GM19395 (cell line): Measurements from ENCODE around the gene ZNF333.

Experiments used
- ATAC-seq: cut with Tn5 transposase; IDR thresholded peaks from one replicate; pipeline ENCODE4 v1.9.1; 2021; ENCODE audit warnings: mild to moderate bottlenecking, moderate library complexity; ENCODE audit not compliant: unreplicated experiment

The ZNF333 gene

GRCh38 chr19:14689598-14690503 lies at the start of gene ZNF333:
TSS of gene ZNF333 (plus strand) at chr19:14690048. CDS start at chr19:14693492, 3,444 bp downstream.
- peak; percentile 81 for ATAC-seq

- ATAC-seq: no peak
These were observed 41.3 kb upstream of the ZNF333 start for GRCh38 chr19:14648506-14648905.

DNA sequence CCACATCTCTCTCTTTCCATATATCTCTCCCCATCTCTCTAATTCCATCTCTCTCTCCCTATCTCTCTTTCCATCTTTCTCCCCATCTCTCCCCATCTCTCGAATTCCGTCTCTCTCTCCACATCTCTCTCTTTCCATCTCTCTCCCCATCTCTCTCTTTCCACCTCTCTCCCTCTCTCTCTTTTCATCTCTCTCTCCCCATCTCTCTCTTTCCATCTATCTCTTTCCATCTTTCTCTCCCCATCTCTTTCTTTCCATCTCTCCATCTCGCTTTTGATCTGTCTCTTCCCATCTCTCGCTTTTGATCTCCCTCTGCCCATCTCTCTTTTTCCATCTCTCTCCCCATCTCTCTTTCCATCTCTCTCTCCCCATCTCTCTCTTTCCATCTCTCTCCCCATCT lies 40.8 kb upstream of the ZNF333 start:
- no peak for ATAC-seq

- no peak for ATAC-seq
These were observed 39.7 kb upstream of the ZNF333 start for GRCh38 chr19:14650161-14650560.

DNA sequence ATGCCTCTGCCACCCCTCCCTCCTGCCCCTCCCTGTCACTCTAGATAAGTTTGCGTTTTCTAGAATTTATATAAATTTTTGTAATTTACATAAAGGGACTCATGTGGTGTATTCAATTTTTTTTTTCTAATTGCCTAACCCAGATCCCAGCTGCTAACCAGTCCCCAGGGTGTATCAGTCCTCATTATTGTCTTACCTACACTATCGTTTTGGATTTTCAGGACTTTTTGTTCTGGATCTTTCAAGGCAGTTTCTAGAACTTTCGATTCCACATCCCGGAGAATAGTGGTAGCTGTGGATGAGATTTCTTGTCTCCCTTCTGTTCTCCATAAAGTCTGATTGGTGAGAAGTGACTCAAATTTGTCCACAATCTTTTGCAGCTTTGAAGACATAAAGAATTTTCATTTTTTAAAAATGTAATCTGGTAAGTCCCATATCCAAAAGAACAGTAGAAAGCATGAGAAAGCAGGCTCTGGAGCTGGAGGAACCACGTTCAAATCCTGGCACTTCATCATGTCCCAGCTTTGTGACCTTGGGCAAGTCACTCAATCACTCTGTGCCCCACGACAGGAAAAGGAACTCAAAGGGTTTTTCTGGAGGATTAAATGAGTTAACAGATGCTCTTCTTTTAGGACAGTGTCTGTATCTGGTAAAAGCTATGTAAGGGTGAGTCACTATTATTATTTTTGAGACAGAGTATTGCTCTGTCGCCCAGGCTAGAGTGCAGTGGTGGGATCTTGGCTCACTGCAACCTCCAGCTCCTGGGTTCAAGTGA lies 34.9 kb upstream of the ZNF333 start:
- no peak for ATAC-seq

GRCh38 chr19:14655726-14656125 lies 34.1 kb upstream of the ZNF333 start:
- ATAC-seq: no peak

DNA sequence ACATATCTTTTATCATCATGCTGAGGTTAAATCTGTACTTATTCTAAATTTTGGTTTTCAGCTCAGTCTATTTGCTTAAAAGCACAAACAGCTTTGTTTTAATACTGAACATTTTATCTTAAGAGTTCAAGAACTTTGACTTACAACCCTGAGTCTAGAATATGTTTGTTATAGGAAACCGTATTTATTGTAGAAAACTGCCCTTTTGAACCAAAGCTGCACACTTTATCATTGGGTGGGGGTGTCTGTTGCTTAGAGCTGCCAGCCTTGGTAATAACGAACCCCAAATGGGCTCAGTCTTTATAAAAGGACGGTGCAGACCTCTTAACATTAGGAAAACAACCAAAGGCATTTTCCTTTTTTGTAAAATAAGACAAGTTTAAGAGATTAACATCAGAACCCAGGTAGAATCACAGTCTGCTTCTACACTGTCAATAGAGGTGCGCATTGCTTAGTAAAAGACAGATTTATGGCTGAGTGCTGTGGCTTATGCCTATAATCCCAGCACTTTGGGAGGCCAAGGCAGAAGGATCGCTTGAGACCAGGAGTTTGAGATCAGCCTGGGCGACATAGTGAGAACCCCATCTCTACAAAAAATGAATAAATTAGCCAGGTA lies 29.9 kb upstream of the ZNF333 start:
- no peak for ATAC-seq

DNA sequence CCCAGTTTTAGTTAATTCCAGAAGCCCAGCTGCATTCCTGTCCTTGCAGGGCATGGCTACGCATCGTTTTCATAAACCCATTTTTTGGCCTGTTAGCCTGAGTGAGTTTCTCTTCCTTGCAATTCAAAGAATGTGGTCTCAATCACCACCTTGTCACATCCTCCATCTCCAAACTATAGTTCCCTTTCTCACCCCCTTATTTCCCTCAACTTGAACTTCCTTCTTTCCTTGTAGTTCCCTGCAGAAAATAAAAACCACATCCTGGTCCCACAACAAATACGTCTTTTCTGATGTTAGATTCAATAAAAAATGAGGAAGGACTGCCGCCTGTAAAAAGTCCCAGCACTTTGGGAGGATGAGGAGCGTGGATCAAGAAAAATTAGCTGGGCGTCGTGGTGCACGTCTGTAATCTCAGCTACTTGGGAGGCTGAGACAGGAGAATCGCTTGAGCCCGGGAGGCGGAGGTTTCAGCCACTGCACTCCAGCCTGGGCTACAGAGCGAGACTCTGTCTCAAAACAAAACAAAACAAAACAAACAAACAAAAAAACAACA lies 28.4 kb upstream of the ZNF333 start:
- no peak for ATAC-seq

GRCh38 chr19:14669940-14670339 lies 19.9 kb upstream of the ZNF333 start:
- ATAC-seq: no peak

DNA sequence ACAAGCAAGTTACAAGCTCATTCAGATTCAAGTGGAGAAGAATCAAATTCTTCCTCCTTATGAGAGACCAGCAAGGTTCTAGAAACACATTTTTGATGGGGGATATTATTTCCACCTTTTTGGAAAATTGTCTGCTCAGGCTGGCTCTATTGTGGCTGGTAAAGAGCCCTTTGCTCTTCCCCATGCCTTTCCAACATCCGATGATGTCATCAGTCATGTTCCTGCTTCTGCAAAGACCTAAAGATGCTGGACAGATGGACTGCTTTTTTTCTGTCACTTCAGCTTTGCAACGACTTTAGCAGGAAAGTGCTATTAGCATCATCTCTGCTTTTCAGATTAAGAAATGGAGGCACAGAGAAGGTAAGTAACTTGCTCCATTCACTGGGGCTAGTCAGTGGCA lies 19.4 kb upstream of the ZNF333 start:
- ATAC-seq: no peak

- ATAC-seq: no peak
These were observed 17.5 kb upstream of the ZNF333 start for GRCh38 chr19:14672188-14672872.

DNA sequence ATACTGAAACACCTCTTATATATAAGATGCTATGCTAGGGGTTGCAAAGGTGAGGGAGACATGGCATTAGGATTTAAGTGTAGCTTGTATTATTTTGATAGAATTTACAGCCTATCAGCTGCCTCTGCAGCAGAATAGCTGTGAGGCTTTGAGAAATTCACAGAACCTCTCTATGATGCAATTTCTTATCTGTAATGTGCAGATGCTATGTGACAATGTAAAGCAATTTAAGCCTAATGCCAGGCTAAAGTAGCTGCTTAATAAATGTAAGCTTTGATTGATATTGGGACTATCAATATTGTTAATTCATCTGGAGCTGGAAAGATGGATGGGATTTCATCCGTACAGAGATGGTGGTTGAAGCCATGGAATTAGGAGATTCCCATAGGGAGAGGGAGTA lies 16.8 kb upstream of the ZNF333 start:
- no peak for ATAC-seq

- ATAC-seq: no peak
These were observed 15.1 kb upstream of the ZNF333 start, which contains the start of gene ADGRE3 for GRCh38 chr19:14674764-14675163. TSS of gene ADGRE3 (minus strand) at chr19:14674844. CDS start at chr19:14674770, 74 bp downstream.

- no peak for ATAC-seq
These were observed 13.1 kb upstream of the ZNF333 start for GRCh38 chr19:14676762-14677161.

DNA sequence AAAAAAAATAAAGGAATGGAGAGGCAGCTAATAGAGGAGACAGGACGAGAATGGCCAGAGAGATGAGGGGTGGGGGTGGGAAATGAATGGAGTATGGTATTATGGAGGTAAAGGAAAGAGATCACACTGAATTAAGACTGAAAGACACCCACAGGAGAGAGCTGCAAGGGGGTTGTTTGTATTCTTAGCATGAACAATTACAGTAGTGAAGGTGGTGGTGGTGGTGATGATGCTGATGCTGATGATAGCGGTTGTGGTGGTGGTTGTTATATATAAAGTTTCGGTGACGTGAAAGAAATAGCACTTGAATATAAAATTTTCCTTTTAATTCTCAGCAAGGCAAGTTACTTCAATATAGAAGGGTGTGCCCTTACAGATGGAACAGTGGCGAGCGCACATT lies 12.4 kb upstream of the ZNF333 start:
- no peak for ATAC-seq

DNA sequence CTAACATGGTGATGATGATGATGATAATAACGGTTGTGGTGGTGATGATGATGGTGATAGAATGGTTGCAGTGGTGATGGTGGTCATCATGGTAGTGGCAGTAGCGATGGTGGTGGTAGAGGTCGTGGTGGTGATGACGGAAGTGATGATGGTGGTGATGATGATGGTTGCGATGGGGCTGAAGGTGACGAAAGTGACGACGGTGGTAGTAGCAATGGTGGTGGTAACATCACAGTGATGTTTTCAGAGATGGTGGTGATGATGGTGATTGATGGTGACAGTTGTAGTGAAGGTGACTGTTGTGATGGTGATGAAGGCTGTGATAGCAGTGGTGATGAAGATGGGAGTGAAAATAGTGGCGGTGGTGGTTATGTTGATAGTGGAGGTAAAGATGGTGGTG lies 11.6 kb upstream of the ZNF333 start:
- no peak for ATAC-seq

DNA sequence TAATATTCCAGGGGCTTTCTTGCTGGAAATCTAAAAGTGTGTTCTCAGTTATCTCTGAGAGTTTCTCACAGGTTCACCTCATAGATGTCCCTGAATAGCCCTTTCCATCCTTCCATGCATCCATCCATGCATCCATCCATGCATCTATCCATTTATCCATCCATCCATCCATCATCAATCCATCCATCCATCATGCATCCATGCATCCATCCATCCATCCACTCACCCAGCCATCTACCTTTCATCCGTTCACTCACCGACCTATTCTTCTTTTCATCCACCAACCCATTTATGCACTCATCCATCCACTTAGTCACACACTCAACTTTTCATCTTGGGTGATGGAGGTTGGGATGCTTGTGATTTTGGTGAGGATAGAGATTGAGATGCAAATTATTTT lies 7.8 kb upstream of the ZNF333 start:
- ATAC-seq: no peak

DNA sequence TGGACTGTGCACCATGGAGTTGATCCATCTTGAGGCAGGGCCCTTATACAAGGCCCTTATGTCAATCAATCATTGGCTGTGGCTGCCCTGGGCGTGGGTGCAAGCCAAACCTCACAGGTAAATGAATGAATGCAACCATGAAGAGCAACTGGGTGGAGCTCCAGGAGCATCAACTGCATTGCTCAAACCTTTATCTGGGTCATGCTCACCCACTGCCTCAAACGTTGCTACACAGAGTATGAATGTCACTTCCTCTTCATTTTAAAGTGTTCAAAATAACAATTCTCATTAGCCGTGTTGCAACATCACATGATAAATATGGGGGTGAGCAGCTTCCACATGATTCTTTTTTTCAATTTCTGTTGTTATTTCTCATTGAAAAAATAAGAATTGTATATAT lies 6.4 kb upstream of the ZNF333 start:
- ATAC-seq: no peak

DNA sequence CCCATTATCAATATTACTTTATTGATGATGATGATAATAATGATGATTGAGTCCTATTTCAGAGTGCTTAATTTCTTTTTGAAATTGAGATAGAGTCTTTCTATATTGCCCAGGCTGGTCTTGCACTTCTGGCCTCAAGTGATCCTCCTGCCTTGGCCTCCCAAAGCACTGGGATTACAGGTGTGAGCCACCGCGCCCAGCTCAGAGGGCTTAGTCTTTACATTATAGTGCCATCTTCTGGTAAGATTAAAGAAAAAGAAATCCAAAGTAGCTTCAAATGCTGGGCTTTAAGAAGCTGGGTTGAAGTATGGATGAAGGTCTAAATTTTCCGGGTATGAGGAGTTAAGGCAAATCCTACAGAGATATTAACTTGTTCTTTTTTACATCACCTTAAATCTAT lies 3.4 kb upstream of the ZNF333 start:
- ATAC-seq: no peak

DNA sequence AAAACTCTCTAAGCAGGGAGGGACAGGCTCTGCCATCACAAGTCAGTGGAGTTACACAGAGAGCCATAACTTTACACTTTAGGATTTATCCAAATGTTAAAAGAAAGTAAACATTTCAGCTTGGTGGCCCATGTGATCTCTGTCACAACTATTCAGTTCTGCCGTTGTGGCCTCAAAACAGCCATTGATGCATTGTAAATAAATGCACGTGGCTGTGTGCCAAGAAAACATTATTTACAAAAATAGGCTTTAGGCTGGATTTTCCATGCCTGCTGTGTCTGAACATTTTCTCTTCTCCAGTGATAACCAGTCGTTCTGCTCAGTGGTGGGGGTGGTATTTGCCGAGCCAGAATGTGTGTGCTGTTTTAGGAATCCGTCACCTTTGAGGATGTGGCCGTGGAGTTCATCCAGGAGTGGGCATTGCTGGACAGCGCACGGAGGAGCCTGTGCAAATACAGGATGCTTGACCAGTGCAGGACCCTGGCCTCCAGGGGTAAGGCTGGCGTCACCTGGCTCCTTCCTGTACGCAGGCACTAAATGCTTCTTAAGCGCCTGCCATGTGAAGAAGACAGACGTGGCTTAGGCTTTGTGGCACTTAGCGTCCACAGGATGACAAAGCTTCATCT lies 4.9 kb downstream of the ZNF333 start:
- no peak for ATAC-seq
